GM19023 (cell line): ENCODE data around the gene PRR16.

ENCODE experiments used
- ATAC-seq: cut with Tn5 transposase; IDR thresholded peaks from one replicate; pipeline ENCODE4 v1.9.1; 2021; ENCODE audit warnings: mild to moderate bottlenecking, moderate library complexity; ENCODE audit not compliant: unreplicated experiment

The PRR16 gene

GRCh38 chr5:120512791-120513650, 48.9 kb downstream of the PRR16 start:
- no peak for ATAC-seq

DNA sequence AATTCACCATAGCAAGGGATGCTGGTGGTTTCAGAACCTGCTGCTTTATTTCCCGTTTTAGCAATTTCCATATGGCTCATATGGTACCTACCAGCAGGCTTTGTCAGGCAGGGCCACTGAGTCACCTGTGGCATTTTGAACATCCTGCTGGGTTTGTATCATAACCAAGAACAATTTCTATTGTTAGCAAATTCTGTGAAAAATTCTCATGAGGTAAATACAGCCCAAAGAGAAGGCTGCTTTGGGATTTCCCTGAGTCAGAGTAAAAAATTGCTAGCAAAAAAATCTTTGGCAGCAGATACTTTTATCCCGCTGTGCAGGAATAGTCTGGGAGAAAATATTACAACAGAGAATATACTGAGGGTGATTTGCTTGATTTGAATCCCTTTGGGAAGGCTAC, 52.7 kb downstream of the PRR16 start:
- no peak for ATAC-seq

DNA sequence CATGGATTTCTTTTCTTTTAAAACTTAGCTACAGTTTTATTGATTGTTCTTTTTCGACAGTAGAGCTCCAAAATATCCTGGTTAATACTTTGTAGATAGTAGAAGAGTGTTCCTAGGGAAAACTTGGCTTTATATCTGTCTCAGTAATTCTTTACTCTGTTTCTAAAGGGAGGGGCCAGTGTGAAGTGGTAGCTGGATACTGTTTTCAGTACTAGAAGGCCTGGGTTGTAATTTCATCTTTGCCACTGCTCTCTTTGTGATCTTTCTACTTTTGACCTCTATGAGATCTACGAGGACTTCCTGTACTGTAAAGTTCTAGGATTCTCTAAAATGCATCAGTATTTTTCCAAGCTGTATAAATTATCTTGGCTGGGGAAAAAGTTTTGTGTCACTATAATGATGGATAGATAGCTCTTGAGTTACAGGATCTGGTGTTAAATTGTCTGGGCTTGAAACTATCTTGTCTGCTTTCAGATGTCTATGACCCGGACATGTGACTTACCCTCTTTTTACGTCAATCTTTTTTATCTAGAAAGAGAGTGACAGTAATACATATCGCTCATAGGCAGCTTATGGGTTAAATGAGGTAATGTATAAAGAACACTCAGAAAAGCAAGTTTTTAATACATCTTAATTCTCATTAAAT, 53.6 kb downstream of the PRR16 start:
- no peak for ATAC-seq

DNA sequence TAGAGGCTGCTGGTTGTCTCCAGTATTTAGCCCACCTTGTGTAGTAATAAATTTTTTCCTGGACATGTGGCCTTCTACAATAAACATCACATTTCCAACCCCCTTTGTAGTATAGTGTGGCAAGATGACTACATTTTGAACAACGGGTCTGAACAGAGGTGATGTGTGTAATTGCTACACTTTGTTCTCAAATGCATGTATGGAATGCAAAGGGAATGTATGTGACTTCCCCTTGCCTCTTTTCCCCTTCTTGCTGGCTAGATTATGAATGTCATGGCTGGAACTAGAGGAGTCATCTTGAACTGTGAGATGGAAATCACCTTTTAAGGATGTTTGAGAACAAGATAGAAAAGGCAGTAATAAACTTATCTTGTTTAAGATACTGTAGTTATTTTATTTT, 54.5 kb downstream of the PRR16 start:
- ATAC-seq: no peak

GRCh38 chr5:120527251-120527650, 63.2 kb downstream of the PRR16 start:
- no peak for ATAC-seq

DNA sequence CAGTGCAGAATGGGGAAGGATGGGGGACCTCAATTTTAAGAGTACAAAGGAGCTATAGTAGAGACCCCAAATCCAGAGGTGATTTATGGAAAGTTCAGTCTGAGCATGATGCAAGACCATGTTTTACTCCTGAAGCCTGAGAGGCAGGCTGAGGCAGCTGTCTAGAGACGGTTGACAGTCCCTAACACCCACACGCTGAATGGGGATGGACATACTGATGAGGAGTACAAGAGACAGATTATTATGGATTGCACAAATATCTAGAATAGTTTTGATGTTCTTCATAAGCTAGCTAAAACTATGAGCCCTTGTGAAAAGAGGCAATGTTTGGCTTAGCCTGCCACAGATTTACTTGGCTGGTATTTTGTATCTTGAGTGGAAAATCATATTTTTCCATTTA, 64.5 kb downstream of the PRR16 start:
- ATAC-seq: no peak

DNA sequence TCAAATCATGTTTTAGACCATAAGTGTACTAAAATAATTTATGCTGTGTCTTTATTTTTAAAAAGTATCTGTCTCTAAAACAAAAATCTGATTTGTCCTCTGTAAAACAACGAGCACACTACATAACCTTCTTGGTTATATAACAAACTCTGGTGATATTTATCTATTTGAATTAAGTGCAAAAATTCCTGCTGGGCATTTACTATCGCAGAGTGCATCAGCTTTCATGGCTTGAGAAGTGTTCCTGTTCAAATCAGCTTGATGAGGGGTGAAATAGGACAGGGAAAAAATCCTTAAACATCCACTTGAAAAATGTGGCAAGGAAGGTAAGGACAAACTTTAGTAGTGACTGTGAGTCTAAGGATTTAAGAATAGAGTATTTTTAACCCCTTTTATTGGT, 65.3 kb downstream of the PRR16 start:
- ATAC-seq: no peak

DNA sequence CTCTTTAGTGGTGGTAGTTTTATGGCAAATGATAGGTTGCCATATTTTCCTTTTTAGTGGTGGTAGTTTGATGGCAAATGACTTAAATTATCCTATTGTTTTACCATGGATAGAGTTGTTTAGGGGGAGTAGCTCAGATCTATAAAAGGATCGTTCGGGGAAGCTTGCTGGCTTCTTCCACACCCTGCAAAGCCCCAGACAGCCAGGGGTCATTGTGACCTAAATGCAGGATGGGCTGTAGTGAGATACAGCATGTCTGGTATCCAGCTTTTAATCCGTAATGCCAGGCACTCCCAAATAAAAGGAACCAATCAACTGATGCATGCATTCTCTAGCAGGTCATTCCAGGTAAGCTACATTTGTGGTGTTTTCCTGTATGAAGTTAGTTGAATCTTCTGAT, 67.1 kb downstream of the PRR16 start:
- no peak for ATAC-seq

DNA sequence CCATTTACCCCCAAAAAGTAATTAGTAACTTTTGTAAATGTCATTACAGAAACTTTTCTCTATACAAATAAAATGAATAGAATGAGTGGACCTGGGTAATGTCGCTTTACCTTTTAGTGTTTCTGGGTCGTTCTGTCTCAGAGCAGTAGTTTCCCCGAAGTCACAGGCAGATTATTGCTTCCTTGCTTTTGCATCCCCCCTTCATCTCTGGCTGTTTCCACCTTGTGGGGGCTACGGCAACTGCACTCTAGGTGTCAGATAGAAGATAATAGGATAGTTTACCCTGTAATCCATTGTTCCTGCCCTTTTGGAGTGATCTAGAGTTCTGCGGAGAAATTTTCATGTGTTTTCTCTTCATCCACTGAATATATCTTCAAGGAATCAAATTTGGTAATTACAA, 68.7 kb downstream of the PRR16 start:
- no peak for ATAC-seq

DNA sequence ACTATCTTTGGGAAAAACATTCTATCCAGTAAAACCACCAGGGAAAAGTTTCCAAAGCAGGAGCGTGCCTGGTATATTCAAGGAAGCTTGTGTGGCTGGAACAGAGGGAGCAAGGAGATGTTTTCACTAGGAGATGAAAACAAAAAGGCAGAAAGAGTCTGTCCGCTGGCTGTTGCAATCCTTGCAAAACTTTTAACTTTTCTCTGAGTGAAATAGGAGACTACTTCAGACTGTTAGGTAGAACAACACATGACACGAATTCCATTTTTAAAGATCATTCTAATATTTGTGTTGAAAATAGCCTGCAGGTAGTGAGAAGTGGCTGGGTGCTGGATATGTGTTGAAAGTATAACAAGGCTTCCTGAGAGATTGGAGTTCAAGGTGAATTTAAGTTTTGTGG, 69.5 kb downstream of the PRR16 start:
- no peak for ATAC-seq

DNA sequence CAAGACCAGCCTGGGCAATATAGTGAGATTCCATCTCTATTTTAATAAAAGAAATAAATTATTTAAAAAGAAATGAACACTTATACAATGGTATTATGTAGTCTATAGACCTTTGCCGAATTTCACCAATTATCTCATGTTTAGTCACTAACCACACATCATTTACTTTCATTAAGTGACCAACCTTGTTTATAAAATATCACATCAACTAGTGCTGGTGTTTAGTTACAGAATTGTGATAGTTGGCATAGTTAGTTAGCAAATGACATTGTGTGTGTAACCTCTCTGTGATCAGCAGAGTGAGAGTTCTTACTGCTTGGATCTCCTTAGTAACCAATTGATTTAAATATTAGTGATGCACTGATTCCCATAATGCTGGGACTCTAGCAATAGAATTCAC, 71.8 kb downstream of the PRR16 start:
- no peak for ATAC-seq

DNA sequence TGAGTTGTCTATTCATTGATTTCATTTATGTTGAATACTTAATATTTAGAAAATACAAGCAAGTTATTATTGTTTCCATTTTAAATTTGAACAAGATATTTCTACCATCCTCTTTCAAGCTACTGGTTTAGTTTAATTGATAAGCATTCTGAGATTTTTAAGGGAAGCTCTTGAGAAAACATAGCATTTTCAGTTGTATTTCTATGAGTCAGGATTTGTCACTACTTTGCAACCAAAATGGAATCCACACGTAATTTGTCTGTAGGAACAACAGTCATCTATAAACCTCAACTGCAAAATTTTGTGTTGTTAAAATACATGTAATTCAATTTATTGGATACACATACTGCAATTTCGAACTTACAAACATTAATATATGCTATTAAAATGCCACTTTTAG, 74.0 kb downstream of the PRR16 start:
- no peak for ATAC-seq

DNA sequence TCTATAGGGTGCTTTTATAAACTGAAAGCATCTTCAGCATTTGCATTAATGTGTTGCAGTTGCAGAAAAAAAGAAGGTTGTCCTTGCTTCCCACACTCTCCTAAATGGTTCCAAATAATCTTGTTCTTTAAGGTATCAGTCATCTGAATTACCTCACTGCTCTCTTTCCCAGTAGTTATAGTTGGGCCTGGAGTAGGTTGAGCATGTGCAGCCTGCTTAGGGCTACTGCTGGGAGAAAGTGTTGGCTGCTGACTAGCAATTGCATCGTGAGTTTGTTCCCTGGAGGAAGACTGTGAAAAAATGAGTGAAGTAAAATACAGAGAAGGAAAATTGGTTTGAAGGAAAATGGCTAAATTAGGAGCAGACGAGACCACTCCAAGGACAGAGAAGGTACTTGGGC, 74.5 kb downstream of the PRR16 start:
- ATAC-seq: no peak

DNA sequence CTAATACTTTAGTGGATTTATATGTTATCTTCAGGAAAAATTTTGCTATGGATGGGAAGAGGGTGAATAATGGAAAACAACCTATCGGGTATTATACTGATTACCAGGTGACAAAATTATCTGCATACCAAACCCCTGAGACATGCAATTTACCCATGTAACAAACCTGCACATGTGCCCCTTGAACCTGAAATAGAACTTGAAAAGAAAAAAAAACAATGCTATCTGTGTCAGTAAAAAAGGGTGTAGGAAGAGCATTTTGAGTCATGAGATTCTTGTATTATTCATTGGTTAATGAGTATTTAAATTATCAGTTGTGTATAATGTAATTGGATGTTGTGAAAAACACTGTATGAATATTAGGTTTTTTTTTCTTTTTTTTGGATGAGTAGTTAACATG, 75.4 kb downstream of the PRR16 start:
- ATAC-seq: no peak

DNA sequence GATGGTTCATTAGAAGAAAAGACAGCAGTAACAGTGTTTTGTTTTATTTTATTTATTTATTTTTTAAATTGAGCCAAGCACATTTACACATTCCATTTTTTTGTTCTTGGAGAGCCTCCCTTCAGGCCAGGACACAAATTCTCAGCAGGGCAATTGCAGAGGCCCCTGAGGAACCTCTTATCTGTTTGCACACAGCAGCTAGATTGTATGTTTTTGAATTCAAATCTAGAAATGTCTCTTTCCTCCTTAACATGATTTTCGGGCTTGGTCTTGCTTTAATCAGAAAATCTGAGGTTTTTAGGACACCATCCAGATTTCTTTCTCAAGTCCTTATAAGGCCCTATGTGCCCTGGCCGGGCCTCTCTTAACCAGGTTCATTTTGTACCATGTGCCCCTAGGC, 76.0 kb downstream of the PRR16 start:
- ATAC-seq: no peak

DNA sequence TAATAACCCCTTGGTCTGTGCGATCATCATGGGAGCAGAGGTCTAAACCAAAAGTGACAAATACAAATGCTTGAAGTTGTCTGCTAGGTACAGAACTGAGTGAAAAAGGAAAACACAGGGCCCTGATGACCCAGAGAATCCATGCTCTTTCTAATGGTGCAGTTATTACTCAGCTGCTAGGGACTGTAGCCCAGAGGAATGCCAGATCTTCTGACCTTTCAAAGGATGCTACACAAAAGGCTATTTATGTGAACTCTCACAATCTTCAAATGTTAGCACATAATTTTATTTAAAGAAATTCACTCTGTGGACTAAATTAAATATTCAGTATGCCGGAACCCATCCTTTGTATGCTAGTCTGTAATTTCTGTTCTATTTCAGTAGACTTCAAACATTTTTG, 79.9 kb downstream of the PRR16 start:
- ATAC-seq: no peak

- ATAC-seq: no peak
These were observed 80.9 kb downstream of the PRR16 start for GRCh38 chr5:120545007-120545406.

DNA sequence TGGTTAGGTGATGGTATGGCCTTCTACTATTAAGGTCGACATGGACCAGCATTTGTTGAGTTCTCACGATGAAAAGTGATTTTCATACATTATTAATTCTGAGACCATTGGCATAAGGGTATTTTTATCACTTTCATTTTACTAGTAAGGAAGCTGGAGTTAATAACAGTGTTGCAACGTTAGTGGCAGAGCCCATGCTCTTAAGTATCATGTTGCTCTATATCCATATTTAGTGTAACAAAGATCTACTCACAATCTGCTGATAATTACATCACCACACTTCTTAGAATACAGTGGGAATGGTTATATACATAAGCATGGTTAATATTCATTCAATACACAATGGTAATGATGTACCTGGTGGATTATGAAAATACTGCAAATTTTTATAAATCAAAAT, 81.9 kb downstream of the PRR16 start:
- no peak for ATAC-seq

DNA sequence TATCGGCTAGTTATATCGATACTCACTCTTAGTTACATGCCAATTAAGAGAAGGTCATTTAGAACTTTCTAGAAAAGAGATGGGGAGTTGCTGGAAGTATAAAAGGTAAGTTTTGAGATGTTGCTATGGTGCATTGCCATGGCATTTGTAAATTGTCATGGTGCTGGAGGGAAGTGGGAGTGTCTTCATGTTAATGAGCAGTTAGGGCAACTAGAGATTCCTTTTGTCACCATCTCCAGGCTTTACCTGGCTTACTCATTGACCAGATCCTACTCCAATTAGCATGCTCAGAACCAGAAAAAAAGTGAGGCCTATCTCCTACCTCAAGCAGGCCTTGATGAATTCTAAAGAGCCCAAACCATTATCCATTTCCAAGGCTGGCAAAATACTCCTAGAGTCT, 82.8 kb downstream of the PRR16 start:
- no peak for ATAC-seq

- ATAC-seq: no peak
These were observed 86.3 kb downstream of the PRR16 start for GRCh38 chr5:120550358-120550757.

GRCh38 chr5:120552638-120553037, 88.5 kb downstream of the PRR16 start:
- no peak for ATAC-seq

GRCh38 chr5:120555345-120555744, 91.2 kb downstream of the PRR16 start:
- ATAC-seq: no peak

DNA sequence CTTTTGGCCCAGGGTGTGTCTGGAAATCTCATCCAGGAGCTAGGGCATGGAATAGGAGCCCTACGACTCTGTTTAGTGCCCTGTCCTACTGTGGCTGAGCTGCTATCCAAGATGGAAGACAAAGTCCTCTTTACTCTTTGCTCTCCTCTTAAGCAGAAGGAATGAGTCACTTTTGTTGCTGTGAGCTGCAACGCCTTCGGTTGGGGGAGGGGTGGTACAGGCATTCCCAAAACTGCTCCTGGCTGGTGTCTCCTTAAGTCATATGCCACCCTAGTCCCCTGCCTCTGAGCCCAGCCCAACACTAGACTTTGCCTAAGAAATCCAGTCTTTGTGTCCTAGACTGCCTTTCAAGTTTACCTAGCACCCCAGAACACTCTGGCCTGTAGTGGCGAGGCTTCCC, 99.9 kb downstream of the PRR16 start:
- no peak for ATAC-seq
